Measurements from ENCODE around the gene EDIL3. TPM values are rescaled to one million over a fixed set of nuclear protein-coding genes. Genes with fewer than 3 reads are reported as not detected.

EDIL3 gene
- total RNA-seq, 1 experiment from 2014 or later: not detected

GRCh38 chr5:84260939-84261338, 123.7 kb downstream of the EDIL3 start:
- ChIA-PET POLR2A (no interaction called here), CTCF (no interaction called here)
- no peak for DNase-seq
- BruUV-seq (replicated peaks): no TSS peak
- Mint-ChIP-seq H3K27ac (ENCODE audit: unreplicated experiment) (no peak overlapping the region), H3K4me3 (ENCODE audit: unreplicated experiment) (no peak overlapping the region), H3K27me3 (ENCODE audit: insufficient read depth, unreplicated experiment) (peaks cover 3% of the 10 kb centered on the region), H3K9me3 (ENCODE audit: unreplicated experiment) (no peaks in the 10 kb centered on the region), H3K4me1 (ENCODE audit: low read depth, unreplicated experiment) (no peaks in the 10 kb centered on the region), H3K36me3 (ENCODE audit: insufficient read depth, unreplicated experiment) (no peaks in the 10 kb centered on the region)
- intact Hi-C loops (cut with micrococcal nuclease; ENCODE audit: unreplicated experiment): no loop called here
- Histone ChIP-seq H3K27me3 (replicated peaks; ENCODE audit: control insufficient read depth, insufficient read depth, low read length) (no peaks in the 10 kb centered on the region), H3K36me3 (ENCODE audit: control insufficient read depth, insufficient read depth, low read length) (no peaks in the 10 kb centered on the region), H3K4me1 (no peaks in the 10 kb centered on the region), H3K4me3 (ENCODE audit: low read depth, low read length) (no peak overlapping the region), H3K9me3 (no peaks in the 10 kb centered on the region)
- no peak for TF ChIP-seq CTCF (IDR thresholded peaks at IDR 0.05; ENCODE audit: insufficient read depth in 1 of 2, low read depth in 1 of 2, low read length in 1 of 2, severe bottlenecking in 1 of 2, unreplicated experiment in 1 of 2)

- Histone ChIP-seq H3K36me3 (ENCODE audit: control insufficient read depth, insufficient read depth, low read length) (no peaks in the 10 kb centered on the region), H3K27me3 (replicated peaks; ENCODE audit: control insufficient read depth, insufficient read depth, low read length) (no peaks in the 10 kb centered on the region), H3K4me1 (no peaks in the 10 kb centered on the region), H3K4me3 (ENCODE audit: low read depth, low read length) (no peak overlapping the region), H3K9me3 (no peaks in the 10 kb centered on the region)
- no peak for TF ChIP-seq CTCF (IDR thresholded peaks at IDR 0.05; ENCODE audit: insufficient read depth in 1 of 2, low read depth in 1 of 2, low read length in 1 of 2, severe bottlenecking in 1 of 2, unreplicated experiment in 1 of 2)
- no peak overlapping the region for H3K27ac Mint-ChIP-seq (ENCODE audit: unreplicated experiment)
- ChIA-PET POLR2A (no interaction called here), CTCF (no interaction called here)
- DNase-seq: no peak
- H3K36me3 Mint-ChIP-seq (ENCODE audit: insufficient read depth, unreplicated experiment): no peaks in the 10 kb centered on the region
- H3K9me3 Mint-ChIP-seq (ENCODE audit: unreplicated experiment): no peaks in the 10 kb centered on the region
- no peak overlapping the region for H3K4me3 Mint-ChIP-seq (ENCODE audit: unreplicated experiment)
- intact Hi-C loops (cut with micrococcal nuclease; ENCODE audit: unreplicated experiment): no loop called here
- no TSS peak for BruUV-seq (replicated peaks)
- peaks cover 3% of the 10 kb centered on the region for H3K27me3 Mint-ChIP-seq (ENCODE audit: insufficient read depth, unreplicated experiment)
- no peaks in the 10 kb centered on the region for H3K4me1 Mint-ChIP-seq (ENCODE audit: low read depth, unreplicated experiment)
These were observed 124.5 kb downstream of the EDIL3 start for GRCh38 chr5:84260140-84260539.

- Mint-ChIP-seq H3K27ac (ENCODE audit: unreplicated experiment) (no peak overlapping the region), H3K27me3 (ENCODE audit: insufficient read depth, unreplicated experiment) (peaks cover 3% of the 10 kb centered on the region), H3K4me3 (ENCODE audit: unreplicated experiment) (no peak overlapping the region), H3K36me3 (ENCODE audit: insufficient read depth, unreplicated experiment) (no peaks in the 10 kb centered on the region), H3K4me1 (ENCODE audit: low read depth, unreplicated experiment) (no peaks in the 10 kb centered on the region), H3K9me3 (ENCODE audit: unreplicated experiment) (no peaks in the 10 kb centered on the region)
- H3K9me3 ChIP-seq: no peaks in the 10 kb centered on the region
- H3K36me3 ChIP-seq (ENCODE audit: control insufficient read depth, insufficient read depth, low read length): no peaks in the 10 kb centered on the region
- intact Hi-C loops (cut with micrococcal nuclease; ENCODE audit: unreplicated experiment): no loop called here
- H3K4me1 ChIP-seq: no peaks in the 10 kb centered on the region
- no peak for DNase-seq
- POLR2A ChIA-PET: no interaction called here
- BruUV-seq (replicated peaks): no TSS peak
- H3K27me3 ChIP-seq (replicated peaks; ENCODE audit: control insufficient read depth, insufficient read depth, low read length): no peaks in the 10 kb centered on the region
- H3K4me3 ChIP-seq (ENCODE audit: low read depth, low read length): no peak overlapping the region
- no peak for TF ChIP-seq CTCF (IDR thresholded peaks at IDR 0.05; ENCODE audit: insufficient read depth in 1 of 2, low read depth in 1 of 2, low read length in 1 of 2, severe bottlenecking in 1 of 2, unreplicated experiment in 1 of 2)
- CTCF ChIA-PET: no interaction called here
These were observed 125.2 kb downstream of the EDIL3 start for GRCh38 chr5:84259283-84260045.
